Osteoblast (primary cell): ENCODE measurements around the gene SMG9. TPM values are rescaled to one million over a fixed set of nuclear protein-coding genes. Genes with fewer than 3 reads are reported as not detected.

Experiments
- DNase-seq: peaks from one replicate; pipeline ENCODE4 v3.0.0; 2011; ENCODE audit warnings: low spot score, mixed read lengths; ENCODE audit not compliant: insufficient read length; ENCODE audit errors: missing footprints
- H2AFZ ChIP-seq: 2 replicates; pipeline ENCODE4 v1.6.0; 2011; ENCODE audit warnings: mild to moderate bottlenecking, low read length
- H3K27ac ChIP-seq: 2 replicates; pipeline ENCODE4 v1.5.1; 2011; ENCODE audit warnings: mild to moderate bottlenecking, low read depth, low read length, moderate library complexity
- H3K27me3 ChIP-seq: 2 replicates; pipeline ENCODE4 v1.6.0; 2012; ENCODE audit warnings: mild to moderate bottlenecking, control low read depth, inconsistent platforms, low read length, moderate library complexity; ENCODE audit not compliant: insufficient read depth
- H3K36me3 ChIP-seq: 2 replicates; pipeline ENCODE4 v1.5.1; 2011; ENCODE audit warnings: mild to moderate bottlenecking, low read length, control low read depth, moderate library complexity; ENCODE audit not compliant: insufficient read depth
- H3K4me1 ChIP-seq: 2 replicates; pipeline ENCODE4 v1.5.1; 2011; ENCODE audit warnings: mild to moderate bottlenecking, low read length, control low read depth, moderate library complexity; ENCODE audit not compliant: insufficient read depth
- H3K4me2 ChIP-seq: 2 replicates; pipeline ENCODE4 v1.6.0; 2011; ENCODE audit warnings: mild to moderate bottlenecking, low read length; ENCODE audit not compliant: insufficient read depth
- H3K4me3 ChIP-seq: fragments of 200-600 bp; sonication (generic); 3 replicates; pipeline ENCODE4 v1.5.1; 2012; ENCODE audit warnings: mild to moderate bottlenecking, low read length, inconsistent platforms; ENCODE audit not compliant: insufficient read depth
- H3K79me2 ChIP-seq: 2 replicates; pipeline ENCODE4 v1.6.0; 2012; ENCODE audit warnings: mild to moderate bottlenecking, low read length, control low read depth, inconsistent platforms; ENCODE audit not compliant: insufficient read depth
- H3K9me3 ChIP-seq: 2 replicates; pipeline ENCODE4 v1.5.1; 2011; ENCODE audit warnings: low read depth, low read length, control low read depth
- H4K20me1 ChIP-seq: 2 replicates; pipeline ENCODE4 v1.6.0; 2012; ENCODE audit warnings: mild to moderate bottlenecking, low read length, control low read depth; ENCODE audit not compliant: insufficient read depth
- total RNA-seq: library from RNA; depleted of rRNA; stranded (reverse); fragments of >200 nt; gene quantifications from 2 replicates; pipeline ENCODE4 v1.2.3, GENCODE V29; 2012
- TF ChIP-seq, protein P1 (sequence below): IDR thresholded peaks from 2 replicates; pipeline ENCODE4 v1.5.1; 2011; ENCODE audit warnings: mild to moderate bottlenecking, low read depth, low read length, moderate library complexity; ENCODE audit errors: extremely low read depth

SMG9 gene
- total RNA-seq, 1 donor = 14.5 TPM

- H3K79me2 ChIP-seq = peaks cover under 1% of the 10 kb centered on the region
- DNase-seq = peak; percentile 85
- H3K4me3 ChIP-seq = no peak overlapping the region
- H3K27ac ChIP-seq = peak overlapping the region; percentile 52
- H3K4me2 ChIP-seq = peak overlapping the region; percentile 28
- peaks cover 16% of the 10 kb centered on the region for H3K4me1 ChIP-seq
- no peak overlapping the region for H2AFZ ChIP-seq
- no peaks in the 10 kb centered on the region for H3K27me3 ChIP-seq
- TF ChIP-seq, protein P1, sequence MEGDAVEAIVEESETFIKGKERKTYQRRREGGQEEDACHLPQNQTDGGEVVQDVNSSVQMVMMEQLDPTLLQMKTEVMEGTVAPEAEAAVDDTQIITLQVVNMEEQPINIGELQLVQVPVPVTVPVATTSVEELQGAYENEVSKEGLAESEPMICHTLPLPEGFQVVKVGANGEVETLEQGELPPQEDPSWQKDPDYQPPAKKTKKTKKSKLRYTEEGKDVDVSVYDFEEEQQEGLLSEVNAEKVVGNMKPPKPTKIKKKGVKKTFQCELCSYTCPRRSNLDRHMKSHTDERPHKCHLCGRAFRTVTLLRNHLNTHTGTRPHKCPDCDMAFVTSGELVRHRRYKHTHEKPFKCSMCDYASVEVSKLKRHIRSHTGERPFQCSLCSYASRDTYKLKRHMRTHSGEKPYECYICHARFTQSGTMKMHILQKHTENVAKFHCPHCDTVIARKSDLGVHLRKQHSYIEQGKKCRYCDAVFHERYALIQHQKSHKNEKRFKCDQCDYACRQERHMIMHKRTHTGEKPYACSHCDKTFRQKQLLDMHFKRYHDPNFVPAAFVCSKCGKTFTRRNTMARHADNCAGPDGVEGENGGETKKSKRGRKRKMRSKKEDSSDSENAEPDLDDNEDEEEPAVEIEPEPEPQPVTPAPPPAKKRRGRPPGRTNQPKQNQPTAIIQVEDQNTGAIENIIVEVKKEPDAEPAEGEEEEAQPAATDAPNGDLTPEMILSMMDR = no peak
- peaks cover 82% of the 10 kb centered on the region for H3K36me3 ChIP-seq
- no peaks in the 10 kb centered on the region for H3K9me3 ChIP-seq
- H4K20me1 ChIP-seq = peaks cover 2% of the 10 kb centered on the region
Measured at GRCh38 chr19:43743059-43743458, 11.7 kb downstream of the SMG9 start.

- no peak overlapping the region for H3K4me2 ChIP-seq
- no peaks in the 10 kb centered on the region for H3K9me3 ChIP-seq
- no peak overlapping the region for H3K27ac ChIP-seq
- peaks cover 2% of the 10 kb centered on the region for H4K20me1 ChIP-seq
- H3K4me1 ChIP-seq = peaks cover 16% of the 10 kb centered on the region
- no peak overlapping the region for H3K4me3 ChIP-seq
- H3K27me3 ChIP-seq = no peaks in the 10 kb centered on the region
- peaks cover 83% of the 10 kb centered on the region for H3K36me3 ChIP-seq
- no peak overlapping the region for H2AFZ ChIP-seq
- DNase-seq = peak; percentile 66
- TF ChIP-seq, protein P1 = no peak
- H3K79me2 ChIP-seq = no peaks in the 10 kb centered on the region
Measured at GRCh38 chr19:43741075-43741825, 13.5 kb downstream of the SMG9 start.

DNA sequence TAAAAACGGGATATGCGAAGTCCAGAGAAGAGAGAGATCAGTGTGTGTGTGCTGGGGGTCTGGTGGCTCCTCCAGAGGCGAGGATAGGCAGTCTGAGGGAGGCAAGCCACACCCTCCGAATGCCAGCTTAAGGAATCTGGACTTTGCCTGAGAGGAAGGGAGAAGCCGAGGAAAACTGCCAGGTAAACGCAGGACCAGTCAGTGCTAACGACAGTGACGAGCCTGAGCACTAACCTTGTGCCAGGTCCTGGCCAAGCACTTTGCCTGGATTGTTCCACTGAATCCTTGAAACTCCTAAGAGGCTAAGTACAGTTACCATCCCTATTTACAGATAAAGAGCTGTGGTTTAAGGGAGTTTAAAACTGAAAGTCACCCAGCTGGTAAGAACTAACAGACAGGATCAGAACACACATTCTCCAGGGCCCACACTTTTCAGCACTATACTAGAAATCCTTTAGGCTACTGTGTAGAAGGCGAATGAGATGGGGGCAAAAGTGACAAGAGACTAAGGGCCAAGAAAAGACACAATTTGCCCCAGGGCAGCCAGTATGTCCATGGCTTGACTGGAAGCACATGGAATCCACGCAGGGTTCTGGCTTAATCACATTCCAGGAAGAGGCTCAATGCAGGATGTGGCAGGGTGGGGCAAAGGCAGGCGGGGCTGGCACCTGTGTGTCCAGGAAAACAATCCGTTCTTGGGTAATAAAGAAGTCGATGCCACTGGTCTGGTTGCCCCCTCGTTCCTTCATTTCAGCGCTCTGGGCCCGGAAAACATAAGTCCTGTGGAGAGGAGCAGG, 15.1 kb downstream of the SMG9 start:
- H3K27ac ChIP-seq = no peak overlapping the region
- H3K4me2 ChIP-seq = no peak overlapping the region
- H2AFZ ChIP-seq = no peak overlapping the region
- peaks cover 87% of the 10 kb centered on the region for H3K36me3 ChIP-seq
- H3K27me3 ChIP-seq = no peaks in the 10 kb centered on the region
- no peaks in the 10 kb centered on the region for H3K79me2 ChIP-seq
- H4K20me1 ChIP-seq = peaks cover 2% of the 10 kb centered on the region
- no peak overlapping the region for H3K4me3 ChIP-seq
- DNase-seq = peak; percentile 5
- TF ChIP-seq, protein P1 = no peak
- H3K4me1 ChIP-seq = peaks cover 16% of the 10 kb centered on the region
- no peaks in the 10 kb centered on the region for H3K9me3 ChIP-seq

- Histone ChIP-seq H2AFZ (no peak overlapping the region), H3K27ac (no peak overlapping the region), H3K79me2 (no peaks in the 10 kb centered on the region), H3K4me2 (no peak overlapping the region), H3K4me3 (no peak overlapping the region), H4K20me1 (no peaks in the 10 kb centered on the region), H3K36me3 (peaks cover 86% of the 10 kb centered on the region), H3K9me3 (no peaks in the 10 kb centered on the region), H3K27me3 (no peaks in the 10 kb centered on the region), H3K4me1 (peaks cover 13% of the 10 kb centered on the region)
- peak; percentile 58 for DNase-seq
- TF ChIP-seq, protein P1 = no peak
Measured at GRCh38 chr19:43738780-43739211, 16.0 kb downstream of the SMG9 start.
